VCaP (cell line): ENCODE results near the gene WDSUB1.

Experiments used
- H3K27ac ChIP-seq: fragments of 450-650 bp; 2 replicates; pipeline ENCODE4 v1.5.1; 2017
- TF ChIP-seq, protein P1 (sequence below): fragments of 450-650 bp; conservative IDR thresholded peaks from 2 replicates; pipeline ENCODE4 v1.5.1; 2017; ENCODE audit warnings: mild to moderate bottlenecking, moderate library complexity

WDSUB1 gene

DNA sequence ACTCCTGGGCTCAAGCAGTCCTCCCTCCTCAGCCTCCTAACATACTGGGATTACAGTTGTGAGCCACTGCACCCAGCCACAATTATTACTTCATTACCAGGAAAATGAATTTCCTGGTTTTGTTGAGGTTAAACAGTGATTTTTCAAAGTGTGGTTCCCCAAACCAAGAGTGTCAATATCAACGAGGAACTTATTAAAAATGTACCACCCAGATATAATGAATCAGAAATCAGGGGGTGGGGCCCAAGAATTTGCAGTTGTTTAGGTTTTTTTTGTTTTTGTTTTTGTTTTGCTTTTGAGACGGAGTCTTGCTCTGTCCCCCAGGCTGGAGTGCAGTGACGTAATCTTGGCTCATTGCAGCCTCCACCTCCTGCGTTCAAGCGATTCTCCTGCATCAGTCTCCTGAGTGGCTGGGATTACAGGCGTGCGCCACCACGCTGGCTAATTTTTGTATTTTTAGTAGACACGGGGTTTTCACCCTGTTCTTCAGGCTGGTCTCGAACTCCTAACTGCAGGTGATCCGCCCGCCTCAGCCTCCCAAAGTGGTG is 94.1 kb downstream of the WDSUB1 start:
- TF ChIP-seq, protein P1, sequence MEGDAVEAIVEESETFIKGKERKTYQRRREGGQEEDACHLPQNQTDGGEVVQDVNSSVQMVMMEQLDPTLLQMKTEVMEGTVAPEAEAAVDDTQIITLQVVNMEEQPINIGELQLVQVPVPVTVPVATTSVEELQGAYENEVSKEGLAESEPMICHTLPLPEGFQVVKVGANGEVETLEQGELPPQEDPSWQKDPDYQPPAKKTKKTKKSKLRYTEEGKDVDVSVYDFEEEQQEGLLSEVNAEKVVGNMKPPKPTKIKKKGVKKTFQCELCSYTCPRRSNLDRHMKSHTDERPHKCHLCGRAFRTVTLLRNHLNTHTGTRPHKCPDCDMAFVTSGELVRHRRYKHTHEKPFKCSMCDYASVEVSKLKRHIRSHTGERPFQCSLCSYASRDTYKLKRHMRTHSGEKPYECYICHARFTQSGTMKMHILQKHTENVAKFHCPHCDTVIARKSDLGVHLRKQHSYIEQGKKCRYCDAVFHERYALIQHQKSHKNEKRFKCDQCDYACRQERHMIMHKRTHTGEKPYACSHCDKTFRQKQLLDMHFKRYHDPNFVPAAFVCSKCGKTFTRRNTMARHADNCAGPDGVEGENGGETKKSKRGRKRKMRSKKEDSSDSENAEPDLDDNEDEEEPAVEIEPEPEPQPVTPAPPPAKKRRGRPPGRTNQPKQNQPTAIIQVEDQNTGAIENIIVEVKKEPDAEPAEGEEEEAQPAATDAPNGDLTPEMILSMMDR, result no peak
- no peak overlapping the region for H3K27ac ChIP-seq

DNA sequence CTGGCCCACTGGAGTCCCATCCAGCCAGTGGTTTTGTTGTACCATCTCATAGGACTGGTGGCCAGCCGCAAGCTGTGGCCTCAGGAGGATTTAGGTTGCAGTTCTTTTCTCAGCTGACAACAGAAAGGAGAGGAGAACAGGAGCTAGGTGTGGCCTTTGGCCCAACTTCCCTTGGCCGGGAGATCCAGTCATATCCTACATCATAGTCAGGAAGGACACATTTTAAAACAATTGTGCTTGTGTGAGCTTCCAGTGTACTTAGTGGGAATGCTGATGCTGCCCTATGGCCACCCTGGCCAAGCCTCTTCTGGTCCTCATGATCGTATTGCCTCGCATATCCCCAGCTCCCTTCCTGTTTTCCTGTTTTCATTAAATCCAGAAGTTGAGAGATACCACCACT is 98.1 kb downstream of the WDSUB1 start:
- no peak overlapping the region for H3K27ac ChIP-seq
- TF ChIP-seq, protein P1, result no peak

DNA sequence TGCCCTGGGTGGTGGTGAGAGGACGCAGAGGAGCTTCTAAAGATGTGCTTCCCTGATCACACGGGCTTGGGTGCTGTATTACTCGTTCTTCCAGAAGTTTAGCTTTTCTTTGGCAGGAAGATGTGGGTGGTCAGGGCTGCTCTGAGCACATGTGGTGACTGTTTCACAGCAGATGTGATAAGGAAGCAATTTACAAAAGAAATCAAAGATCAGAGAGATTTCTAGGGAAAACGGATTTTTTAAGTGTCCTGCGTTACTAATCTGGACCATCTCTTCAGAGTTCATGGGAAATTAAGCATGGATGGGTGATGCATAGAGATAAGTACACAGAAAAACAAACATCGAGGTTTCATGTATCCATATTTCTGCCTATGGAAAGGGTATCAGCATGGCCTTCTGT is 99.4 kb downstream of the WDSUB1 start:
- TF ChIP-seq, protein P1, result no peak
- H3K27ac ChIP-seq, result peak overlapping the region; percentile 47

DNA sequence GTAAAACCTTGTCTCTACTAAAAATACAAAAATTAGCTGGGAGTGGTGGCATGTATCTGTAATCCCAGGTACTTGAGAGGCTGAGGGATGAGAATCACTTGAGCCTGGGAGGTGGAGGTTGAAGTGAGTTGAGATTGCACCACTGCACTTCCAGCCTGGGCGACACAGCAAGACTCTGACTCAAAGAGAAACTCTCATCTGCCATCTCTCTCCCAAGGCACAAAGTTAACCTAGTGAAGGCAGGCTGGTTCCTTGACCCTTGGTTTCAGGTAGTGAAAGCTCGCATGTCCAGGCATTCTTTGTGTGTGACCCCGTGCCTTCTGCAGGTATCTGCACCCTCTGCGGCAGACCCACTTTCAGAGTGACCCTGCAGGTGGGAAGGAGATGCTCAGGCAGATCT is 100.0 kb downstream of the WDSUB1 start:
- TF ChIP-seq, protein P1, result no peak
- peak overlapping the region; percentile 47 for H3K27ac ChIP-seq
